Stimulated activated naive CD8-positive, alpha-beta T cell treated with anti-CD3 and anti-CD28 coated beads, Interleukin-15, Interleukin-2, amounts not matched to agents 100 U/mL and 50 U/mL, for 24 hours (primary cell): Measurements from ENCODE around the gene MBNL2.
A peak's percentile ranks its signal among the peaks of the same experiment; 100 is the strongest.
"Not testable (repeated sequence)": the region's sequence is repeated elsewhere in the genome, so short reads cannot be mapped to it uniquely, and the experiment has no call there.

ENCODE experiments used
- ATAC-seq: fragments of 150-1000 bp; cut with Tn5 transposase; one replicate; pipeline ENCODE4 v1.10.0; 2021
- DNase-seq: peaks from one replicate; pipeline ENCODE4 v3.0.0; 2021

The MBNL2 gene, protein sequence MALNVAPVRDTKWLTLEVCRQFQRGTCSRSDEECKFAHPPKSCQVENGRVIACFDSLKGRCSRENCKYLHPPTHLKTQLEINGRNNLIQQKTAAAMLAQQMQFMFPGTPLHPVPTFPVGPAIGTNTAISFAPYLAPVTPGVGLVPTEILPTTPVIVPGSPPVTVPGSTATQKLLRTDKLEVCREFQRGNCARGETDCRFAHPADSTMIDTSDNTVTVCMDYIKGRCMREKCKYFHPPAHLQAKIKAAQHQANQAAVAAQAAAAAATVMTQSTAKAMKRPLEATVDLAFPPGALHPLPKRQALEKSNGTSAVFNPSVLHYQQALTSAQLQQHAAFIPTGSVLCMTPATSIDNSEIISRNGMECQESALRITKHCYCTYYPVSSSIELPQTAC

GRCh38 chr13:97221989-97222700, at the start of gene MBNL2:
Gene MBNL2, plus strand, starts transcription at chr13:97222333. Its CDS starts 53,903 bp downstream, at chr13:97276236.
- peak; percentile 98 for ATAC-seq
- DNase-seq = peak; percentile 84

DNA sequence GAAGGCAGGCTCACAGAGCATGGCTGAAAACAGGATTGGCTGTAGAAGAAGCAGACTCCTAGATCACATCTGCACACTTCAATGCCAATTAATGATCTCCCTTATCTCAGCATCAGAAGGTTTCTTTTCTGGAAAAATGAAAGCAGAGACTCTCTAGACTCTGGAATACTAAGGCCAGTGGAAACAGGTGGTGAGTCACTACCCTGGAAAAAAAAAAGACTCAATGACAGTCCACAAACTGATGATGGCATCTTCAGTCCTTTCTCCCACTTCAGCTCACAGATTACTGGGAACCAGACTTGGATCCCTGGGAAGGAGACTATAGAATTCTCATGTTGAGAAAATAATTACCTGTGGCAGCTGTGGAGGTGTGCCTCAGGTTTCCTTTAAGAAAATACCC, 47.5 kb upstream of the MBNL2 start:
- no peak for DNase-seq

GRCh38 chr13:97175041-97175440, 47.1 kb upstream of the MBNL2 start:
- no peak for ATAC-seq
- no peak for DNase-seq

More for the DNA sequence above, 47.5 kb upstream of the MBNL2 start:
- no peak for ATAC-seq

GRCh38 chr13:97179501-97179900, 42.6 kb upstream of the MBNL2 start:
- ATAC-seq (no peak), DNase-seq (no peak)

DNA sequence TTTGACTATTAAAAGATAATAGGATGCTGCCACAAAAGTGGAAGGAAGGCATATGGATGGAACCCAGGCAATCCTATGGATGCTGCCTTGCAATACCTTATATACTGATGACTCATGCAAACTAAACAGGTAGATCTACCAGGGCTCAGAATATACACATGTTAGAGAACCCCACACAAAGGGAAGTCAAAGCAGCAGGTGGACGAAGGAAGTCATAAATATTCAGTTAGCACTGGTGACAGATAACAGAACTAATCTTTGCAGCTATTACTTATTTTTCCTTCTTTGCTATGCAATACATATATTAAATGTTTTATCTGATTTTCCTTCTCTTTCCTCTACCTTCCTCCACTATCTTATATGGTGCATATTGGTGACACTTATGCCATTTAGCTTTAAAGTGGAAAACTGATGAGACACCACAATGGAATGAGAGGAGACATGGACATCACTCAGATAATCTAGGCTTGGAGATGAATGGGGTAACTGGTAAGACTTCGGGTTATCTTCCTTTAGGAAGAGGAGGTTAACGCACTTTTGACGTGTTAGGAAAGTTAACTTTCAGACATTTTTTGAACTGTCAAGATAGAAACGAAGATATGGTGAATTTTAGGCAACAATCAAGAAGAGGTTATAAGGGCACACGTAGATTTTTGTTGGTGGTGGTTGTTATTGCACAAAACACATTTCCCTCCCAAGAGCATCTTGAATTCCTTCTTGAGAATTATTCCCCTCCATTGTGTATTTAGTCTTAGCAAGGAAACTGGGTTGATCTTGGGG, 39.8 kb upstream of the MBNL2 start:
- ATAC-seq = no peak
- DNase-seq = no peak

DNA sequence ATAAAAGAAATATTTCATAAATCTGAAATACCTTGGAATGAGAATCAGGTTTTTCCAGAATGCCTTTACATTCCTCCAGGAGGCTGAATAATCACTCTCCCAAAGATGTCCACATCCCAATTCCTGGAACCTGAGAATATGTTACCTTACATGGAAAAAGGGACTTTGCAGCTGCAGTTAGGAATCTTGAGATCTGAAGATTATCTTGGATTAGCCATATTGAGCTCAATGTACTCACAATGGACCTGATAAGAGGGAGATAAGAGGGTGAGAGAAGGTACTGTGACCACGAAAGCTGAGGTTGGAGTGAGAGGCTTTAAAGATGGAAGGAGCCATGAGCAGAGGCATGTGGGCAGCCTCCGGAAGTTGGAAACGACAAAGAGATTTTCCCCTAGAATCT, 36.8 kb upstream of the MBNL2 start:
- ATAC-seq = no peak
- no peak for DNase-seq

DNA sequence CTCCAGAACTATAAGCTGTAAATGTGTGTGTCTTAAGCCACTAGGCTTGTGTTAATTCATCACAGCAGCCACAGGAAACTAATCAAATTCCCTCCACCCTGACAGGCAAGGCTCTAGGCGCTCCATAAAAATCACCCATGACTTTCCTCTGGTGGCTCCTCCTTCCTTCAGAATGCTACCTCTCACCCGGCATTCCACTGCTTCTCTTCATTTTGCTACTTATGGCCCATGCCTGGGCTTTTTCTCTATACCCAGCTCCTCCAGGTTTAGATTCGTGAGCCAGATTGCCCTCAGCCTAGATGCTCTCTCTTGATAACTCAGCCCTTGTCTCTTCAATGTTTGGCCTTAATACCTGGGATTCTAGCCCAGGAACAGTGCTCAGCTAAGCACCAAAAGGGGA, 36.4 kb upstream of the MBNL2 start:
- no peak for ATAC-seq
- no peak for DNase-seq

DNA sequence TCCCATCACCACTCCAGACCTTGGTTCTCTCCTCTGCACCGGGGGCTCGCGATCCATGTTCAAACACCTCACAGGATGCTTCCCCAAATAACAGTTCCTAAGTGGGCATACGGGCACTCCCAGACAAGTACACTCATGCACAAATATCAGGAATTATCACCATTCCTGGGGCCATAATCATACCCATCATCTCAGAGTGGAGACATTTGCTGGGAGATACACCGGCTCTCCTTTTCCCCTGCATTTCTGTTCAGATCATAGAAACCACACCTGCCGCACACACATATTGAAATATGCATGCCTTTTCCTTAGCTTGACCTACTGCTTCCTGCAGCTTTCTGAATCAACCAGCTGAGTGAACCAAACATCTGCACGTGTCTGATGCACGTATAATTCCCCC, 33.9 kb upstream of the MBNL2 start:
- no peak for DNase-seq
- ATAC-seq = no peak

DNA sequence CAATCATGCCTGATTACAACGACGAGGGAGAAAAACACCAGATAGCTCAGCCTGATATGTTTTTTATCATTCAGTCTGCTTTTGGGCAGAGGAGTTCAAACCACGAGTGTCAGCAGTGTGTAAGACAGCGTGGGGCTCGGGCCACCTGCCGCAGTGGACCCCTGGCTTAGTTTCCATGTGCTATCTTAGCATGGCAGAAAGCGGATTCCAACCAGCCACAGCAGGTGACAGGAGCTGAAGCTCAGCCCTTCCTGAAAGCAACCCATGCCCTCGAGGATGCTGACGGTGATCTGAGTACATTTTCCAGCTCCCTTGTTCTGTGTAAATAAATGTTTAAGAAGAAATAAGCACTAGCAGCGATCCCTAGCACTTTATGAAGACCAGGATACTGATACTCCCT, 32.2 kb upstream of the MBNL2 start:
- ATAC-seq = no peak

GRCh38 chr13:97191142-97191541, 31.0 kb upstream of the MBNL2 start:
- DNase-seq (no peak), ATAC-seq (no peak)

More for the DNA sequence above, 32.2 kb upstream of the MBNL2 start:
- DNase-seq = no peak

- no peak for ATAC-seq
- no peak for DNase-seq
Measured at GRCh38 chr13:97191615-97192014, 30.5 kb upstream of the MBNL2 start.

GRCh38 chr13:97192166-97192565, 30.0 kb upstream of the MBNL2 start:
- ATAC-seq (no peak), DNase-seq (no peak)

DNA sequence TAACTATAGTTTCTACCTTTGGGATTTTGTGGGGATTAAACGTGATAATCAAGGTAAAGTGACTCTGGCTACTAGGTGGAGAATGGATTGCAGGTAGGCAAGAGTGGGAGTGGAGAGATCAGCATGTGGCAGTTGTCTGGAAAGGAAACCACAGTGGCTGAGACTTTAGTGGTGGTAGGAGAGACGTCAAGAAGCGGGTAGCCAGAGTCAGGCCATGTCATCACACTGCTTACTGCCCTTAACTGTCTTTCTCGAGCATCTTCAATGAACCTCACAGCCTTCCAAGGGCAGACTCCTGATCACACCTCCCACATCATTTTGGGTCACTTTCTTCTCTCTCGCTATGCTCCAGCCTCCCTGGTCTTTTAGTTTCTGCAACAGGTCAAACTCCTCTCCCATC, 28.6 kb upstream of the MBNL2 start:
- no peak for ATAC-seq
- no peak for DNase-seq

DNA sequence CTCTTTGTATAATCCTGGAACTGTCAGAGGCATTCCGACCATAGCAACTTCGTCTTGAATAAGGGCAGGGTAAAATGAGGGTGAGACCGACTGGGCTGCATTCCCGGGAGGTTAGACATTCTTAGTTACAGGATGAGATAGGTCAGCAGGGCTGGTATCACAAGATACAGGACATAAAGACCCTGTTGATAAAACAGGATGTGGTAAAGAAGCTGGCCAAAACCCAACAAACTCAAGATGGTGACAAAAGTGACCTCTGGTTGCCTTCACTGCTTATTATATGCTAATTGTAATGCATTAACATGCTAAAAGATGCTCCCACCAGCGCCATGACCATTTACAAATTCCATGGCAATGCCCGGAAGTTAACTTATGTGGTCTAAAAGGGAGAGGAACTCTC, 27.7 kb upstream of the MBNL2 start:
- ATAC-seq = no peak
- DNase-seq = no peak

- no peak for ATAC-seq
- no peak for DNase-seq
Measured at GRCh38 chr13:97196340-97196739, 25.8 kb upstream of the MBNL2 start.

- no peak for DNase-seq
- ATAC-seq = peak; percentile 55
Measured at GRCh38 chr13:97198753-97199152, 23.4 kb upstream of the MBNL2 start.

- DNase-seq = no peak
- ATAC-seq = no peak
Measured at GRCh38 chr13:97199451-97199850, 22.7 kb upstream of the MBNL2 start.

DNA sequence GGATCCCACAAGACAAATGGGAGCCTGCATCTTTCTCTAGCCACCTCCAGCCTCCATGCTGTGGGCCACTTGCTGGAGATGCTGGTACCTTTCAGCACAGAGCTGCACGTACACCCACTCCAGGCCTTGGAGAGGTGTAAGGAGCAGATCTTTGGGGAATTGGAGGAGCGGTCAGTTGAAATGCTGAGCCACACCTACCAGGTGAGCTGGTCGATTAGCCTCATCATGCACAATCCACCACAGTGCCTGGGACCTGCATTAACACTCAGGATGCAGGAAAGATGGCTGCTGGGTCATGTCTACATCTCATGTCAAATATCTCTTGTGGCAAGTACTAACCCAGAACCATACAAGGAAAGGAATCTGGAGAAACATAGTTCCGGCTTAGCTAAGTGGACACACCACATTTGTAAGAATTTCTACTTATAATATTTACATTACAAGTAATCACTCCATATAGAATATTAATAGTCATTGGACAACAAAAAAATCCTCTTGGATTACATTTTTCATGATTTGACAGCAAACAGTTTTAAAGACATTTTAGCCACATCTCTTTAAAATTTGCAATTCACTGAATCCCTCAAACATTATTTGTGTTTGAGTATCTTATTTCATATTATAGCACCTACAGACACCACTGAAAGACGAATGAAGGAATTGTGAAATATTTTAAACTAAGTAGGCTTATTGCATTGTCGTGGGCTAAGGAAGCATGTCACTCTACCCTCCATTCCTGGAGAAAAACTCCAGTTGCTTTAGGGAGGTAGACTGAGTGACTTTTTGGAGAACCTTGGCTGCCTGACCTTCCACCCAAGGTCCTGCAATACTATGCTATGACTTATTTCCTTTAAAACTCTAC, 21.8 kb upstream of the MBNL2 start:
- DNase-seq (no peak), ATAC-seq (no peak)

DNA sequence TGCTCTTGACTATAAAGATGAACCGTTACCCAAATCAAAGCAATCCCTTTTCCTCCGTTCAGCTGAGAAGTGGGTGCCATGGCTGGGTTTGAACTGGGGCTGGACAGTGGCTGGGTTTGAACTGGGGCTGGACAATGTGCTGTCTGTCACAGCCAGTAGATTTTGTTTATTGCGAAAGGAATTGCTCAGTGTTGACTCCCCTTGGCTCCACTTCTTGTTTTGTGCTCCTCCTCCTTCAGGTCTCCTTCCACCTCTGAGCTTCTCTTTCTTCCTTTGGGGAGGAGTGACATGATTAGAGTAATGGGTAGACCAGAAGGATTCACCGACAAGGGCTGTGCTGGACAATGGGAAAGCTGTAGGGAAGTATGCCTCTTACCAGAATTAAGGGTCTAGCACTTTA, 19.4 kb upstream of the MBNL2 start:
- no peak for ATAC-seq
- DNase-seq = no peak

GRCh38 chr13:97205465-97205864, 16.7 kb upstream of the MBNL2 start:
- no peak for ATAC-seq
- DNase-seq = no peak

DNA sequence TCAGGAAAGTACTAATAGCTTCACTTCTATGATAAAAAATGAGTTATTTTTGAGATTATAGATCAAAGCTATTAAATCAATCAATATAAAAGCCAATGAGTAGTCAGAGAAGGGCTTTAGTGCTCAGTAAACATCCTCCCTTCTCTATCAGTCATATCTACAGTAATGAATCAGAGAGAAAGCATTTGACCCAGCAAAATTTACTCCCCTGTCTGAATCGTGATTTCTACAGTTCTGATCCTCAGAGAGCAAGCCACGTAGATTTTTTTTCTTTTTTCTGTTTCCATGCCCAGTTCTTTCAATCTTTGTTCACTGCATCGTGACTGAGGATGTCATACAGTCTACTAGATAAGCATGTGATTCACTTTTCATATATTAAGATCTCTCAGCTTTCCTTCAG, 16.2 kb upstream of the MBNL2 start:
- ATAC-seq (no peak), DNase-seq (no peak)

- not testable (repeated sequence) for DNase-seq, ATAC-seq
Measured at GRCh38 chr13:97207252-97207651, 14.9 kb upstream of the MBNL2 start.
